Activated T-cell treated with anti-CD3 and anti-CD28 coated beads, Interleukin-2, amount 50 U/mL, for 72 hours (primary cell): ENCODE data around the gene NPW. TPM values are rescaled to one million over a fixed set of nuclear protein-coding genes. Genes with fewer than 3 reads are reported as not detected.
A peak's percentile ranks its signal among the peaks of the same experiment; 100 is the strongest.

Experiments
- ATAC-seq, 2 donors: fragments of 150-1000 bp; cut with Tn5 transposase; replicated peaks in 1 of 2; 2 replicates each; pipeline ENCODE4 v1.10.0; 2021; ENCODE audit warnings: moderate library complexity in 2 of 2, mild to moderate bottlenecking in 1 of 2
- DNase-seq, 2 donors: peaks; one replicate each; pipeline ENCODE4 v3.0.0; 2021 to 2022; ENCODE audit warnings: mixed read lengths in 1 of 2
- H3K27ac Mint-ChIP-seq: one replicate; pipeline ENCODE4 v1.8.0; 2022; ENCODE audit warnings: mild to moderate bottlenecking, moderate library complexity, mixed read lengths
- H3K27me3 Mint-ChIP-seq: one replicate; pipeline ENCODE4 v1.8.0; 2022; ENCODE audit warnings: low read depth, mixed read lengths
- H3K36me3 Mint-ChIP-seq, 2 donors: one replicate each; pipeline ENCODE4 v1.8.0; 2022; ENCODE audit warnings: mixed read lengths in 2 of 2, mild to moderate bottlenecking in 1 of 2; ENCODE audit not compliant: insufficient read depth in 2 of 2
- H3K4me1 Mint-ChIP-seq: one replicate; pipeline ENCODE4 v1.8.0; 2022; ENCODE audit warnings: low read depth, mixed read lengths
- H3K4me3 Mint-ChIP-seq, 2 donors: one replicate each; pipeline ENCODE4 v1.8.0; 2022; ENCODE audit warnings: mild to moderate bottlenecking in 2 of 2, mixed read lengths in 2 of 2, moderate library complexity in 2 of 2
- H3K9me3 Mint-ChIP-seq, 2 donors: one replicate each; pipeline ENCODE4 v1.8.0; 2022; ENCODE audit warnings: mixed read lengths in 2 of 2
- total RNA-seq, 2 donors: library from RNA; stranded (reverse); gene quantifications; one replicate each; pipeline ENCODE4 v1.2.3, GENCODE V29; 2022

Gene NPW
- total RNA-seq, 2 donors from 2014 or later = 1.5 to 1.9 TPM

DNA sequence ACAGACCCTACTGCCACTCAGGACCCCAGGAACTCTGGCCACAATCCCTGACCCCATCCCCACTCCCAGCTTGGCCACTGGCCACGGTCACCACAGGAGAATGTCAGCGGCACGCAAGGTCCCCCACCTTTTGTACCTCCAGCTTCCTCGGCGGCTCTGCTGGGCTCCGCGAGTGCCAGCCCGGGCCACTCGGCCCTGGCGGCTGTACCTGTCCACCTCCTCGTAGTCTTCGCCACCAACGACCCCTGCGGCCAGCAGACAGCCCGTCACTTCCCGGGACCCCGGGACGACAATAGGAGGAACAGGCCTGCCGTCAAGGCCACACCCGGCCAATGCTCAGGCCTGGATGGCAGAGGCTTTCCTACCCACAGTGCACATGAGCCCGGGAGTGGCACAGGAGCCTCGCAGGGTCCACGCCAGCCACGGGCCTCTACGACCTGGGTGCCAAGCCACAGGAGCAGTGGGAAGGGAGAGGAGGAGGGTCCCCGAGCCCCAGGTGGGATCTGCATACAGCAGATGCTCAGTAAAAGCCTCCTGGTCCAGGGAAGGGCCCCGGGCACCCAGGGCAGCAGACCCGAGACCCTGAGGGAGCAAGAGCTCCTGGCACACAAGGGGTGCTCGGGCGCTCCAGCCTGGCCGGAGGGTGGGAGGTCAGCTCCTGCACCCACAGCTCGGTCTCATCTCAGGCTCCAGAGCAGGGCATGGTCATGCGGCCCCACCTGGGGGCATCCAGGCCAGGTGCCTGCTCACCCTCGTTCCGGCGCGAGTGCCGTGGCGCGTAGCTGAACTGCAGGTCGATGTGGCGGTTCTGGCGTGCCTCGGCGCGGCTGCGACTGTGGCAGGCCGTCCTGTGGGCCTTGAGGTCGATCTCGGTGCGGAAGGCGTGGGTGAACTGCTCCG lies 17.9 kb upstream of the NPW start:
- Mint-ChIP-seq H3K4me3 (no peak overlapping the region), H3K27me3 (no peaks in the 10 kb centered on the region), H3K9me3 (no peaks in the 10 kb centered on the region), H3K27ac (no peak overlapping the region), H3K4me1 (peaks cover 19% of the 10 kb centered on the region), H3K36me3 (peaks cover 2 to 7% of the 10 kb centered on the region in 2 donors)
- no peak for ATAC-seq
- no peak for DNase-seq

GRCh38 chr16:2002406-2003230 lies 17.0 kb upstream of the NPW start:
- no peak overlapping the region for H3K27ac Mint-ChIP-seq

GRCh38 chr16:2003231-2003826 lies 16.3 kb upstream of the NPW start:
- Mint-ChIP-seq H3K36me3 (peaks cover 5 to 12% of the 10 kb centered on the region in 2 donors), H3K4me1 (peaks cover 33% of the 10 kb centered on the region), H3K27ac (no peak overlapping the region), H3K27me3 (no peaks in the 10 kb centered on the region), H3K9me3 (no peaks in the 10 kb centered on the region), H3K4me3 (no peak overlapping the region)
- DNase-seq (no peak), ATAC-seq (no peak)

More at GRCh38 chr16:2002406-2003230, 17.0 kb upstream of the NPW start:
- no peak for ATAC-seq
- no peak for DNase-seq
- Mint-ChIP-seq H3K27me3 (no peaks in the 10 kb centered on the region), H3K9me3 (no peaks in the 10 kb centered on the region), H3K4me1 (peaks cover 26% of the 10 kb centered on the region), H3K4me3 (no peak overlapping the region), H3K36me3 (peaks cover 2 to 9% of the 10 kb centered on the region in 2 donors)

GRCh38 chr16:2003827-2004641 lies 15.6 kb upstream of the NPW start:
- DNase-seq (peak; percentile 94), ATAC-seq (peak; percentile 94 to 95)
- Mint-ChIP-seq H3K27ac (no peak overlapping the region), H3K4me1 (peaks cover 39% of the 10 kb centered on the region), H3K27me3 (no peaks in the 10 kb centered on the region), H3K36me3 (peaks cover 7 to 13% of the 10 kb centered on the region in 2 donors), H3K9me3 (no peaks in the 10 kb centered on the region), H3K4me3 (no peak overlapping the region)

DNA sequence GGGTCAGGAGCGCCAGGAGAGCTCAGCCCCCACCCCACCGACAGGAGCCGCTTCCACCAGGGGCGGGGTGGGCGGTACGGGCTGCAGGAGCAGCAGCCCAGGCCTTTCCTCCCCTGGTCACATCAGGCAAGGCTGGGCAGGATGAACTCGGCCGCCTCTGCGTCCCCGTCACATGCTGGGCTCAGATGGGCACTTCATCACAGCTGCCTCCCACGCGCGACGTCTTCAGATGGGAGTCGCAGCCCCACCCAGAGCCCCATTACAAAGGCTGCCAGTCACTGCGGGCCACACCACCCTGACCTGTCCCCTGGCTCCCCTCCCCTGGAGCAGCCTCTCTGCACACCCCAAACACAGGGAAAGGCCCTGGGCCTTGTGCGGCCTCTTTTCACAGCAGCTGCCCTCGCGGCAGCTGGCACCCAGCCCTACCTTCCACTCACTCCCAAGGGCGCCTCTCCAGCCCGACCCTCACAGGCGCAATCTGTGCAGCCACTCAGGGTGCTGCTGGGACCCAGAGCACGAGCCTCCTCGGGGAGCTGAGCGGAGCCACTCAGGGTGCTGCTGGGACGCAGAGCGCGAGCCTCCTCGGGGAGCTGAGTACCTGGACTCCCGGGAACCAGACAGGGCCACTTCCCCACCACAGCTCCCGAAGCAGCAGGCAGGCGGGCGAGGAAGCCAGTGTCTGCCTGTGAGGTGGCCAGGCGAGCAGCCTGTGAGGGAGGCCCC lies 14.6 kb upstream of the NPW start:
- H3K27ac Mint-ChIP-seq = no peak overlapping the region
- H3K4me1 Mint-ChIP-seq = peaks cover 39% of the 10 kb centered on the region
- H3K27me3 Mint-ChIP-seq = no peaks in the 10 kb centered on the region
- H3K9me3 Mint-ChIP-seq = no peaks in the 10 kb centered on the region
- ATAC-seq (no peak), DNase-seq (no peak)
- peaks cover 7 to 13% of the 10 kb centered on the region in 2 donors for H3K36me3 Mint-ChIP-seq
- H3K4me3 Mint-ChIP-seq = peak overlapping the region in 1 of 2 donors; percentile 15

- H3K4me1 Mint-ChIP-seq = peaks cover 45% of the 10 kb centered on the region
Observed at GRCh38 chr16:2005646-2006045, 13.9 kb upstream of the NPW start.

DNA sequence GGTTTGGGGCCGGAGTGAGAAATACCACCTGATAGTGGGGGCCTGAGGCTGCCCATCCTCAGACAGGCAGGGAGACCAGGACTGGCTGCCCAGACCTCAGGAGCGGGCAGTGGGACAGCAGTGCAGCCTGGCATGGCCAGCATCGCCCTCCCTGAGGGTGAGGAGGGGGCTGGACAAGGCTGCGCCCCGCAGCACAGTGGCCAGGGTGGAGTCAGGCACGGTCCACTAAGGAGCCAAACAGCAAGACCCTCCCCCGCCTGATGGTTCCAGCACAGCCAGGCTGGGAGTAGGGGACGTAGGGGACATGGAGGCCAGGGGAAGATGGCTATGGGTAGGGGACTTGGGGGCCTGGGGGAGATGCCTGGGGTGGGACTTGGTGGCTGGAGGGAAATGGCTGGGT lies 13.3 kb upstream of the NPW start:
- H3K27ac Mint-ChIP-seq = no peak overlapping the region
- DNase-seq (no peak), ATAC-seq (no peak)

More at GRCh38 chr16:2005646-2006045, 13.9 kb upstream of the NPW start:
- Mint-ChIP-seq H3K4me3 (peak overlapping the region in 1 of 2 donors; percentile 57), H3K36me3 (peaks cover 7 to 15% of the 10 kb centered on the region in 2 donors), H3K9me3 (no peaks in the 10 kb centered on the region), H3K27ac (no peak overlapping the region), H3K27me3 (no peaks in the 10 kb centered on the region)
- no peak for DNase-seq
- ATAC-seq = no peak

DNA sequence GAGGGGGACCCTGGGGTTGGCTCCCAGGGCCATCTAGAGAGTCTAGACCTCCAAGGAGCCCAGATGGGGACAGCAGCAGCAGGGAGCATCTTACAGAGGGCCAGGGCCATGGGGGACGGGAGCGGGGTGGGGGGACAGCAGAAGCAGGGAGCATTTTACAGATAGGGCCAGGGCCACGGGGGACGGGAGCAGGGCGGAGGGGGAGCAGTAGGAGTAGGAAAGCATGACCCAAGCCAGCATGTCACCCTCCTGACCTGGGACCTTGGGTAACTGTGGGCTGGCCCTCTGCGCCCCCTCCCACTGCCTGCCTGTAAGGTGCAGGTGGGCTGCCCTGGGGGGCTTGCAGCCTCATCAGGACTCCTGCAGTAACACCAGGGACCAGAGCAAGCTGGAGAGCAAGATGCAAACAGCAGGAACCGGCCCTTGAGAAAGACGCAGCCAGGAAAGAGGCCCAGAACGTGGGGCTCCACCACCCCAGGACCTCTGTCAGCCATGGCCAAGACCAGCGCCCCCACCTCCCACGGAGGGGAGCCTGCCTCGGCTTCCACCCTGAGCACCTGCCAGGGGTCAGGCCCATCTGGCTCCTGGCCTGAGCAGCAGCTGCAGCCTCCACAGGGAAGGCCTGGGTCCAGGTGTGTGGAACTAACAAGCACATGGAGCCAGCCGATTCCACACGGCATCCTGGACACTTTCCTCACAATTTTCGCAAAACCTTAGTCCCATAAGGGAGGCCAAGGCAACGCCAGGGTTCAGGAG lies 12.3 kb upstream of the NPW start:
- Mint-ChIP-seq H3K27me3 (no peaks in the 10 kb centered on the region), H3K36me3 (peaks cover 7 to 12% of the 10 kb centered on the region in 2 donors), H3K9me3 (no peaks in the 10 kb centered on the region), H3K4me1 (peaks cover 46% of the 10 kb centered on the region), H3K4me3 (peak overlapping the region; percentile 95 to 96), H3K27ac (peak overlapping the region; percentile 8)
- ATAC-seq = no peak
- DNase-seq = no peak

More for the DNA sequence above, 13.3 kb upstream of the NPW start:
- peak overlapping the region; percentile 51 to 95 for H3K4me3 Mint-ChIP-seq
- H3K9me3 Mint-ChIP-seq = no peaks in the 10 kb centered on the region
- no peaks in the 10 kb centered on the region for H3K27me3 Mint-ChIP-seq
- peaks cover 7 to 12% of the 10 kb centered on the region in 2 donors for H3K36me3 Mint-ChIP-seq
- H3K4me1 Mint-ChIP-seq = peaks cover 46% of the 10 kb centered on the region

DNA sequence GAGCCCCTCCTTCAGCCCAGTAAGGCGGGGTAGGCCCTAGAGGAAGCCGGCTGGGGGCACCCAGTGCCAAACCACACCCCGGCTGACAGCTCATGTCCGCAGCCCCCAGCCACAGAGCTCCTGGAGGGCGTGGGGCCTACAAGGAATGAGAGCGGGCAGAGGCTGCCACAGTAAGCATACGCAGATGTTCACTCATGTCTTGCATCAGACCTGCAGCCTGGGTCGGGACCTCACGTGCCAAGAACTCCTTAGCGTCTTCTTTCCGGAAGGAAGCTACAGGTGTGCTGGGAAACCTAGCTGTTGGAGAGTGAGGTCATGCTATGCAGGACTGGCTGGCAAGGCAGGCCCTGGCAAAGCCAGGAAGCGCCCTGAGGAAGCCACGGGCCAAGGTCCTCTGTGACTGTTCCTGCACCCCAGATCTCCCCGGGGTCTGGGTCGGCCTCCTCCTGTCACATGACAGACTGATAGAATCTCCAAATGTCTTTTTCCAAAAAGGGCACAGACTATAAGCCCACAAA lies 11.5 kb upstream of the NPW start:
- Mint-ChIP-seq H3K27me3 (no peaks in the 10 kb centered on the region), H3K4me1 (peaks cover 46% of the 10 kb centered on the region), H3K4me3 (peak overlapping the region; percentile 95 to 96), H3K9me3 (no peaks in the 10 kb centered on the region), H3K27ac (peak overlapping the region; percentile 88), H3K36me3 (peaks cover 6 to 9% of the 10 kb centered on the region in 2 donors)
- DNase-seq = peak in 1 of 2 donors; percentile 39
- ATAC-seq = peak in 1 of 2 donors; percentile 9

- H3K4me1 Mint-ChIP-seq = peaks cover 46% of the 10 kb centered on the region
- no peaks in the 10 kb centered on the region for H3K9me3 Mint-ChIP-seq
- peak overlapping the region; percentile 88 for H3K27ac Mint-ChIP-seq
- ATAC-seq = no peak
- H3K27me3 Mint-ChIP-seq = no peaks in the 10 kb centered on the region
- peaks cover 6 to 9% of the 10 kb centered on the region in 2 donors for H3K36me3 Mint-ChIP-seq
- DNase-seq = peak in 1 of 2 donors; percentile 45
- peak overlapping the region; percentile 95 to 96 for H3K4me3 Mint-ChIP-seq
Observed at GRCh38 chr16:2008631-2009163, 10.9 kb upstream of the NPW start.
